Upper lobe of left lung (tissue), 4 donors: ENCODE measurements around the gene TREX2.

Experiments used
- POLR2A ChIP-seq, 4 donors: fragments of 450-650 bp; IDR thresholded peaks; one replicate each; pipeline ENCODE4 v1.5.1; 2016 to 2017; ENCODE audit warnings: antibody characterized with exemption in 4 of 4, mild to moderate bottlenecking in 2 of 4
- POLR2AphosphoS5 ChIP-seq, 2 donors: sonication (generic); formaldehyde crosslinking; IDR thresholded peaks; one replicate each; pipeline ENCODE4 v1.5.1; 2017; ENCODE audit warnings: antibody characterized with exemption in 2 of 2
- TF ChIP-seq, protein P1 (sequence below), 6 experiments: fragments of 450-650 bp in 4 of 6; fragments of 200-600 bp in 2 of 6; sonication (generic) in 2 of 6; IDR thresholded peaks; one replicate each; pipeline ENCODE4 v1.5.1; 2016 to 2019; ENCODE audit warnings: antibody characterized with exemption in 6 of 6

DNA sequence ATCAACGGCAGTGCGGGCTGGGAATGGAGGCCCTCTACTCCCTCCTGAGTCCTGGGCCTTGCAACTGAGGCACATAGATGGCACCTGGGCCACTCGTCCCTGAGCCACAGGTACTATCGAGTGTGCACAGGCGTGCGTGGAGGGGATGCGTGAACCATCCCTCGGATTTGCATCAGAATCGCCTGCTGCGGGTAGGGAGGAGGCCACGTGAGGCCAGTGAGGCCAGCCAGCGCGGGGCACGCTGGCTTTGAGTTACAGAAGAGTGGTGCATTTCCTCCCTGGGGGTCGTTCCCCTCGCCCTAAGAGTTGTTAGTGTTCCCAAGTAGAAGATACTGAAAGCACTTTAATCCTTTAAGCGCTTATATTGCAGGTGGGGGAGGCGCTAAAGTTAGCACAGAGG is 24.0 kb downstream of the TREX2 start:
- TF ChIP-seq, protein P1, sequence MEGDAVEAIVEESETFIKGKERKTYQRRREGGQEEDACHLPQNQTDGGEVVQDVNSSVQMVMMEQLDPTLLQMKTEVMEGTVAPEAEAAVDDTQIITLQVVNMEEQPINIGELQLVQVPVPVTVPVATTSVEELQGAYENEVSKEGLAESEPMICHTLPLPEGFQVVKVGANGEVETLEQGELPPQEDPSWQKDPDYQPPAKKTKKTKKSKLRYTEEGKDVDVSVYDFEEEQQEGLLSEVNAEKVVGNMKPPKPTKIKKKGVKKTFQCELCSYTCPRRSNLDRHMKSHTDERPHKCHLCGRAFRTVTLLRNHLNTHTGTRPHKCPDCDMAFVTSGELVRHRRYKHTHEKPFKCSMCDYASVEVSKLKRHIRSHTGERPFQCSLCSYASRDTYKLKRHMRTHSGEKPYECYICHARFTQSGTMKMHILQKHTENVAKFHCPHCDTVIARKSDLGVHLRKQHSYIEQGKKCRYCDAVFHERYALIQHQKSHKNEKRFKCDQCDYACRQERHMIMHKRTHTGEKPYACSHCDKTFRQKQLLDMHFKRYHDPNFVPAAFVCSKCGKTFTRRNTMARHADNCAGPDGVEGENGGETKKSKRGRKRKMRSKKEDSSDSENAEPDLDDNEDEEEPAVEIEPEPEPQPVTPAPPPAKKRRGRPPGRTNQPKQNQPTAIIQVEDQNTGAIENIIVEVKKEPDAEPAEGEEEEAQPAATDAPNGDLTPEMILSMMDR (IDR thresholded peaks at IDR 0.05) = no peak
- TF ChIP-seq POLR2AphosphoS5 (IDR thresholded peaks at IDR 0.05) (no peak), POLR2A (IDR thresholded peaks at IDR 0.05) (no peak)
